ENCODE data around the gene TBC1D10A. TPM values are rescaled to one million over a fixed set of nuclear protein-coding genes. Genes with fewer than 3 reads are reported as not detected.

The TBC1D10A gene
- total RNA-seq, 1 experiment from 2014 or later = 8.4 TPM

GRCh38 chr22:30315962-30316576 is 10.7 kb downstream of the TBC1D10A start:
- H3K9me3 Mint-ChIP-seq = no peaks in the 10 kb centered on the region; a peak in 1 of 5 replicates
- no peak for TF ChIP-seq CTCF (conservative IDR thresholded peaks at IDR 0.05)
- H3K27me3 ChIP-seq (ENCODE audit: insufficient read depth, low read length) = no peaks in the 10 kb centered on the region
- no peak overlapping the region for H3T11ph ChIP-seq (ENCODE audit: low read length)
- peaks cover 5 to 8% of the 10 kb centered on the region in 2 experiments for H3K4me1 Mint-ChIP-seq
- no peaks in the 10 kb centered on the region for H3K79me1 ChIP-seq (ENCODE audit: insufficient read depth, low read depth, low read length, poor library complexity, severe bottlenecking)
- H3K4me3 Mint-ChIP-seq = no peak overlapping the region
- H2AK5ac ChIP-seq (ENCODE audit: insufficient read length, low read length) = no peak overlapping the region
- H3K36me3 Mint-ChIP-seq (ENCODE audit: insufficient read depth in 1 of 3, low read depth in 3 of 3) = no peaks in the 10 kb centered on the region
- no peak overlapping the region for H4K8ac ChIP-seq (replicated peaks; ENCODE audit: insufficient read length, low read depth, low read length)
- H3K9me3 ChIP-seq (ENCODE audit: control insufficient read depth, low read depth, low read length) = no peaks in the 10 kb centered on the region
- no peak overlapping the region for H3K27ac ChIP-seq (ENCODE audit: insufficient read length, low read depth, low read length)
- no peaks in the 10 kb centered on the region for H4K20me1 ChIP-seq (ENCODE audit: control insufficient read depth, insufficient read depth, insufficient read length)
- H2BK5ac ChIP-seq (ENCODE audit: insufficient read length, low read length) = no peak overlapping the region
- peaks cover 3% of the 10 kb centered on the region for H3K23me2 ChIP-seq (ENCODE audit: insufficient read length, low read depth, low read length, poor library complexity, severe bottlenecking)
- H3K27ac Mint-ChIP-seq = 0 out of 7 replicates have a peak overlapping the region, but pooled peaks of 1 of the 3 experiments have one; percentile 38
- H4K91ac ChIP-seq (ENCODE audit: insufficient read length, low read depth, low read length) = no peak overlapping the region
- no peak overlapping the region for H3K14ac ChIP-seq (ENCODE audit: insufficient read depth, low read length)
- H2BK20ac ChIP-seq (ENCODE audit: low read depth, low read length, poor library complexity, severe bottlenecking) = no peak overlapping the region
- no peak overlapping the region for H4K5ac ChIP-seq (ENCODE audit: insufficient read length, low read depth, low read length)
- no peak overlapping the region for H3K4me2 ChIP-seq (ENCODE audit: insufficient read depth, insufficient read length, low read length)
- H3K9ac ChIP-seq (ENCODE audit: extremely low read depth, insufficient read length, low read length) = no peak overlapping the region
- WGBS (ENCODE audit: extremely low coverage, insufficient read length, low lambda C conversion rate) = no CpG with 5 or more reads among the region's 2 CpGs
- no peak overlapping the region for H3K56ac ChIP-seq (ENCODE audit: insufficient read length, low read depth, low read length)
- H3K4ac ChIP-seq (ENCODE audit: low read depth, low read length) = no peak overlapping the region
- H2BK15ac ChIP-seq (ENCODE audit: low read depth, low read length) = no peak overlapping the region
- H2AFZ ChIP-seq (ENCODE audit: low read length) = no peak overlapping the region
- no peak overlapping the region for H2BK120ac ChIP-seq (ENCODE audit: low read depth, low read length, poor library complexity, severe bottlenecking)
- H3K4me1 ChIP-seq (ENCODE audit: insufficient read depth, low read length) = no peaks in the 10 kb centered on the region; the same call in 1 of the 2 replicates
- no peak for DNase-seq
- H2BK12ac ChIP-seq (ENCODE audit: insufficient read length, low read depth, low read length) = no peak overlapping the region
- H3K23ac ChIP-seq (ENCODE audit: insufficient read length, low read depth, low read length) = no peak overlapping the region
- no peaks in the 10 kb centered on the region for H3K79me2 ChIP-seq (ENCODE audit: insufficient read depth, low read length)
- H3K18ac ChIP-seq (ENCODE audit: insufficient read length, low read depth, low read length) = no peak overlapping the region
- H3K27me3 Mint-ChIP-seq (ENCODE audit: low read depth) = no peaks in the 10 kb centered on the region

All from H9 (cell line).